GF-D8 (cell line): ENCODE results near the gene KLF16.

Experiments
- DNase-seq: peaks from one replicate; lab custom pipeline; 2025; lab: John Stamatoyannopoulos, UW

The KLF16 gene

GRCh38 chr19:1867349-1867724 lies 4.0 kb upstream of the KLF16 start:
- DNase-seq = no peak

DNA sequence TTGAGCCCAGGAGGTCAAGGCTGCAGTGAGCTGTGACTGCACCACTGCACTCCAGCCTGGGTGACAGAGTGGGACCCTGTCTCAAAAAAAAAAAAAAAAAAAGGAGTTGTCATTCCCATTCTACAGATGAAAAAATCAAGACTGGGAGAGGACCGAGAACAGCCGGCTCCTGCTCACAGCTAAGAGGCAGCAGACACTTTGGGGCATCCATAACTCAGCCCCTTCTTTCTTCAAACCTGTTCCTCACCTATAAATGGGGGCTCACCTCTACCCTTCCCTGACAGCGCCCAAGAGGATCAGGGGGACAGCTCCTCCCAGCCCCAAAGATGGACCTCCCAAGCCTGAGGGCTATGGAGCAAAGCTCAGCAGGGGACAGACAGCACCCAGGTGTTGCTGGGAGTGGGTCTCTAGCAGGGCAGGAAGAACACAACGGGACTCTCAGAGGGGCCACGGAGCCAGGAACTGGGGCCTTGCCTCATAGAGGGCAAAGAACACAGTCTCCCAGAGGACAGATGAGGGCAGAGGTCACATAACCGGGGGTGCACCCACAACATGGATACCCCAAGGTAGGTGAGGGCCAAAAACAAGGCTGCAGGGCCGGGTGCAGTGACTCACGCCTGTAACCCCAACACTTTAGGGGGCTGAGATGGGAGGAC lies 3.4 kb upstream of the KLF16 start:
- DNase-seq = no peak

GRCh38 chr19:1865172-1866010 lies 2.0 kb upstream of the KLF16 start:
- DNase-seq = no peak

DNA sequence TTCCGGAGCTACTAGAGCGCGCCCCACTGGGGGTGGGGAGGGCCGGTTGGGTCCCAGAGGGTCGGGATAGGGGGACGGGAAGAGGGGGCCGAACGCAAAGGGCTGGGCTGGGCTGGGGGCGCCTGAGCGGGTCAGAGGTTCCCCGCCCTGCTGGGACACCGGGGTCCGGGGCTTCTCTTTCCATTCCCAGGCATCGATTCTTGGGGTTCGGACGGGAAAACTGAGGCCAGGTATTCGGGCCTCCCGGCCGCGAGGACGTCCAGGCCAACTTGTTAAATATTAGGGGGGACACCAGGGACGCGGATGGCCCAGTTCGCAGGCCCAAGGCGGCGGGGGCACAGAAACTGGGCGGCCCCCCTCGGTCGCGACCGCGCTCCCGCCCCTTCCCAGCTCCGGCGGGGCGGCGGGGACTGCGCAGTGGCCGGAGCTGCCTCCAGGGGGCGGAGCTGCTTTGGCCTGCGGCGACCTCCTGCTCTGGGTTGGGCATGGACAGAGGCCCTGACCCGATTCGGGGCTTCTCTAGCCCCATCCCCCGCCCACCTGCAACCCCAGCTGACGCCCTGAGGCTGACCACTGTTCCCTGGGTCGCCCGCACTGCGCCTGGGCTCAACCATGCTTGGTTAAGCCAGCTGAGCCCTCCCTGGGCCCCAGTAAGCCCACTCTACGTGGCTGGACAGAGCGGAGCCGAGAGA lies 1.2 kb upstream of the KLF16 start:
- peak; percentile 28 for DNase-seq

DNA sequence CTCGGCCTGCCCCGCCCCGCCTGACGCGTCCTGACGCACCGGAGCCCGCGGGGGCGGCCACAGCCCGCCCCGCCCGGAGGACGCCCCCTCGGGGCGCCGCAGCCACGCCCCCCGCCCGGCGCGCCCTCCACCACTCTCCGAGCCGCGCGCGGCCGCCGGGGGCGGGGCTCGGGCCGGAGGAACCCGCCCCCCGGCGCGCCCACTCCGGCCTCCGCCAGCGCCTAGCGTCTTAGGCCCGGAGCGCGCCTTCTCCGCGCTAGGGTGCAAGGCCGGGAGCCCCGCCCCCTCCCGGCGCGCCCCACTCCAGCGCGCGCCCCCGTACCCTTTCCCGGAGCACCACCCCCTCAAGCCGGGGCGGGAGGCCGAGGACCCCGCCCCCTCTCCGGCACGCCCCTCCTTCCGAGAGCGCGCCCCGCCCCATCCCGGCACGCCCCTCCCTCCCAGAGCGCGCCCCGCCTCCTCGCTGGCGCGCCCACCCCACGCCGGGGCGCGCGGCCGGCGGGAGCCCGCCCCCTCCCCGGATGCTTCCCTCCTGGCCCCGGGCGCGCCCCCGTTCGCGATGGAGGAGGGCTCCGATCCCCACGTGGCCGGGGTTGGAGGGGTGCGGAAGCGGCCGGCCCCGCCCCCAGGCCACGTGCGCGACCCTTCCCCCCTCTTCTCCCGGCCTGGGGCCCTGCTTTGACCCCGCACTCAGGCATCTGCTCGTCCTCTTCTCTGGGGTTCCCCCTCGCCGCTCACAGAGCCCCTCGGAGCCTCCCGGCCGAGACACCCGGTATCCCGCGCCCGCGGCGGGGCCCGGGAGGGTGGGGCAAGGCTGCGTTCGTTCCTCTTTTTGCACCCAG lies 480 bp upstream of the KLF16 start:
- DNase-seq = peak; percentile 83

DNA sequence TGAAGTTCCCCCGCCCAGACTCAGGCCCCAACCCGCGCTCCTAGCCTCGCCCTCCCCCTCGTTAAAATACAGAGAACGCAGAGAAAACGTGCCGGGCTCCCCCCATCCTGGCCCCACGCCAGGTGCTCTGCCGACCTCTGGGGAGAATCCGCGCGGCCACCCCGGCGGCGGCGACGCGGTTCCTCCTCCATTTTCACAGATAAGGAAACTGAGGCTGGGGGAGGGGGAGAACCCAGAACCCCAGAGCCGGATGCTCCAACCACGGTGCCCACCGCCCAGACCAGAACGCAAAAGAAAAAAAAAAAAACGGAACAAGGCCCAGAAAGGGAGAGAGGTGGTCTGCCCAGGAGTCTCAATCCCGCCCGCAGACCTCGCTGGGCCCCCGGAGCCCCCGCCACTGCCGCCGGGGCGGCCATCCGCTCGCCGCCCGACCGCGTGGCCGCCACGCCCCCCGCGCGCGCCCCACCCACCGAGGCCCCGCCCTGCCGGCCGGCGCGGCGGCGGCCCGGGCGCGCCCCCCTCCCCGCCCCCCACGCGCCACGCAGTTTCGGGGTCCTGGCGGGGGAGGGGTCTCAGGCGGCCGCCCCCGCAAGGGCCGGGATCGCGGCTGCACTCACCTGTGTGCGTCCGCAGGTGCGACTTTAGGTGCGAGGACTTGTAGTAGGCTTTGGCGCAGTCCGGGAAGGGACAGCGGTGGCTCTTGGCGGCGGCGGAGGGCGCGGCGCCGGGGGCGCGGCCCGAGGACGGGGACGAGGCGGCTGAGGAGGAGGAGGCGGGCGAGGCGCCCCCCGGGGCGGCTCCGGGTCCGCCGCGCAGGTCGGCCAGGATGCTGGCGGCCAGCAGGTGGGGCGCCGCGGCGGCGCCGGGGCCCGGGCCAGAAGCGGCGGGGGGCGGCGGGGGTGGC lies 703 bp downstream of the KLF16 start:
- no peak for DNase-seq

- no peak for DNase-seq
Observed at GRCh38 chr19:1862068-1862423, 1.3 kb downstream of the KLF16 start.

GRCh38 chr19:1861599-1862031 lies 1.8 kb downstream of the KLF16 start:
- no peak for DNase-seq

DNA sequence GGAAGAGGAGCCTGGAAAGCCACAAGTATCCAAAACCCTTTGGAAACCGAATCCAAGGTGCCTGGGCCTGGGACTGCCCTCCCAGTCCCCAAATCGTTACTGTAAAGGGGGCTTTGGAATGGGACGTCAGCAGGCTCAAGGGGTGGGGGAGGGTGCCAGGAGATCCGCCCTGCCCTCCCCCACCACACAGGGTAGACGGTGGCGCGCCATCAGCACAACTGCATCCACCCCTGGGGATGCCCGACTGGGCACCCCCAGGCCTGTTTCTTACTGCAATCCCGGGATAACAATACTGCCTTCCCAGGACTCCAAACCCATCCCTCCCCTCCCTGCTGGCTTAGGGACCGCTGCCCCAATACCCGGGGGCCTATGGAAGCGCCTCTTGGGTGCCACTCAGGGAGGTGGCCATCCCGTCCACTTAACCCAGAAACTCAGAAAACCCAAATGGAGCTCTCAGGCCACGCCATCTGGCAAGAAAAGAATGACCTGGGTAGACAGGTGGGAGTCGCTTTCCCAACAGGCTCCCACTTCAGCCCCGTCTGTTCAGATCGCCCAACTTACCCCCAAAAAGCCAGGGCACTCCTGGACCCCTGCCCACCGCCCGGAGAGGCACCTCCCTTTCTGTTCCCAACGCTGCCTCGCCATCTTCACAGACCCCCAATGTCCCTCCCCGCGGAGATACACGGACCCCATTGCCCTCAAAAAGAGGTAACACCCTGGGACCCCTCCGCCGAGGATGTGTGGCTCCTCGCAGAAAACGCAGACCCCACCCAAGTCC lies 2.4 kb downstream of the KLF16 start:
- no peak for DNase-seq

DNA sequence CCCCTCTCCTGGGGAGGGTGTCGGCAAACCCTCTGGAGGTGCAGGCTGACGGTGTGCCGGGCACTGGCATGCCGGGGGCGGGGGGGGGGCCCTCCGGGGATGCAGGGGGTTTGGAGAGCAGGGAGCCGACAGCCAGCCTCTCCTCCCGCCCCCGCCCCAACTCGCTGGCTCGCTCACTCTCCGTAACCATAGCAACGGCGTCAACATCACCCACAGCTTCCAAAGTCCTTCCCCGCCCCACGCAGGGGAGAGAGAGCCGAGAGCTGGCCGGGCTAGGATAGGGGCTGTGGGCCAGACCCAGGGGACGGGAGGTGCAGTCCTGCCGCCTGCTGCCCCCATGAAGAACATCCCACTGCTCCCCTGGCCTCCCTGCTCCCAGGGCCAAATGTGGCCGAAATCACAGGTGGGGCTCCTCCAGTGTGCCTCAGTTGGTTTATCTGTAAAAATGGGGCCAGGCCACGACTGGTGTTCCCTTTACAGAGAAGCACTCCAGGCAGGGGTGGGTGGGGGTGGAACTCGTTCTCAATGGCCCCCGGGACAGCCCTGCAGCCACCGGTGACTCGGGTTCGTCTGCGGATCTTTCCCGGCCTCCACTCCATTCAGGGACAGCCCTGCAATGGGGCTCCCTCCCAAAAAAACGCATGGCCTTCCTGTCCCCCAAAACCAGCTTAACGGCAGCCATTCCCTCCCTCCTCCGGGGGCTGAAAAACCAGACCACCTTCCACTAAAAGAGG lies 3.2 kb downstream of the KLF16 start:
- DNase-seq = peak; percentile 10

- no peak for DNase-seq
Observed at GRCh38 chr19:1859331-1859781, 4.0 kb downstream of the KLF16 start.

GRCh38 chr19:1858412-1859081 lies 4.8 kb downstream of the KLF16 start:
- DNase-seq = no peak

DNA sequence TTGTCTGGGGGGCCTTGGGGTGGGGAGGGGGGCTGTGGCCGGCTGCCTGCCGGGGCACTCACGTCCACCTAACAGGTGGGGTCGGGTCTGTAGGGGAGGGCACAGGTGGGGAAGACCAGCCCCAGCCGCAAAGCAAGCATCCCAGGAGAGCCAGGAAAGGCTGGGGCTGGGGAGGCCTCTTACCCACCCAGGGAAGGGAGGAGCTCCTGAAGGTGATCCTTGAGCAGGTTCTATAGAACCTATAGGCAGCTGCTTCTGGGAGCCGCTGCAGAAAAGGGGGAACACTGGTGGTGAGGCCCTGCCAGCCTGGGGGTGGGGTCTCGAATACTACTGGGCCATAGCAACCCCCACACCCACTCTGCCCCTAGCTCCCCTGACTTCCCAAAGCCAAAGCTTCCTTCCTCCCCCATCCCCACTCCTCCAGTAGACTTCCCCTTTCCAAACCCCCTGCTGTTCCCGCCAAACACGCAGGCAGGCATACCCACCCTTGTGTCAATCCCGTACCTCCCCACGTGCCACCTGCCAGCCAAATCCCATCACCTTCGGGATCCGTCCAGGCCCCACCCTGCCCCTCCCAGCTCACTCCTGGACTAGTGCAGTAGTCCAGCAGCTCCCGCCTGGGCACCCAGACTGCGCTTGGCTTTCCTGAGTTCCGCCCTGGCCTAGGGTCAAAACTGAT lies 5.6 kb downstream of the KLF16 start:
- peak; percentile 31 for DNase-seq

- DNase-seq = peak; percentile 81
Observed at GRCh38 chr19:1856698-1857603, 6.4 kb downstream of the KLF16 start.

GRCh38 chr19:1856345-1856697 lies 7.1 kb downstream of the KLF16 start:
- DNase-seq = no peak

- no peak for DNase-seq
Observed at GRCh38 chr19:1855828-1856255, 7.5 kb downstream of the KLF16 start.
